ENCODE measurements around the gene MYO5B.

The MYO5B gene

DNA sequence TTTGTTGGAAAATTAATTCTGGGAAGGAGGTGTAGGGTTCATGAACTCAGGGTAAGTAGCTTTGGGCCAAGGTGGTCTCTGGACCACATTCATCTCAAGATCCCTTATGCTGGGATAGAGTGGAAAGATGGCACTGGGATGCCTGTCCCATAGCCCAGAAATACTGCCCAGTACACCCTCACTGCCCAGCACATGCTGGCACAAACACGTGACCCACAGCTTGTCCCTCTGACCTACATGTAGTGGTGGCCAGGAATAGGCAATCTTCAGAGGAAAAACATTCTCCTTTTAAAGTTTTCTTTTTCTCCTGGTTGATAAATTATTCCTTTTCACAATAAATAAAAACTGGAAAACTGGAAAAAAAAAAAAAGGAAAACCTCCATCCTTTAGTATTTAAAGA lies 246.0 kb downstream of the MYO5B start:
- TF ChIP-seq, protein P1, sequence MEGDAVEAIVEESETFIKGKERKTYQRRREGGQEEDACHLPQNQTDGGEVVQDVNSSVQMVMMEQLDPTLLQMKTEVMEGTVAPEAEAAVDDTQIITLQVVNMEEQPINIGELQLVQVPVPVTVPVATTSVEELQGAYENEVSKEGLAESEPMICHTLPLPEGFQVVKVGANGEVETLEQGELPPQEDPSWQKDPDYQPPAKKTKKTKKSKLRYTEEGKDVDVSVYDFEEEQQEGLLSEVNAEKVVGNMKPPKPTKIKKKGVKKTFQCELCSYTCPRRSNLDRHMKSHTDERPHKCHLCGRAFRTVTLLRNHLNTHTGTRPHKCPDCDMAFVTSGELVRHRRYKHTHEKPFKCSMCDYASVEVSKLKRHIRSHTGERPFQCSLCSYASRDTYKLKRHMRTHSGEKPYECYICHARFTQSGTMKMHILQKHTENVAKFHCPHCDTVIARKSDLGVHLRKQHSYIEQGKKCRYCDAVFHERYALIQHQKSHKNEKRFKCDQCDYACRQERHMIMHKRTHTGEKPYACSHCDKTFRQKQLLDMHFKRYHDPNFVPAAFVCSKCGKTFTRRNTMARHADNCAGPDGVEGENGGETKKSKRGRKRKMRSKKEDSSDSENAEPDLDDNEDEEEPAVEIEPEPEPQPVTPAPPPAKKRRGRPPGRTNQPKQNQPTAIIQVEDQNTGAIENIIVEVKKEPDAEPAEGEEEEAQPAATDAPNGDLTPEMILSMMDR (IDR thresholded peaks at IDR 0.05; ENCODE audit: low read depth, low read length, missing control alignments), result no peak
- in situ Hi-C loops (cut with HindIII; ENCODE audit: low pct_ligation_motif_present, low sequenced_read_pairs), result no loop called here
- Histone ChIP-seq H3K4me3 (ENCODE audit: low read depth, low read length) (no peak overlapping the region), H3K27me3 (replicated peaks) (peaks cover 2% of the 10 kb centered on the region), H3K36me3 (replicated peaks) (no peaks in the 10 kb centered on the region), H3K27ac (no peak overlapping the region)
- DNase-seq, result no peak

DNA sequence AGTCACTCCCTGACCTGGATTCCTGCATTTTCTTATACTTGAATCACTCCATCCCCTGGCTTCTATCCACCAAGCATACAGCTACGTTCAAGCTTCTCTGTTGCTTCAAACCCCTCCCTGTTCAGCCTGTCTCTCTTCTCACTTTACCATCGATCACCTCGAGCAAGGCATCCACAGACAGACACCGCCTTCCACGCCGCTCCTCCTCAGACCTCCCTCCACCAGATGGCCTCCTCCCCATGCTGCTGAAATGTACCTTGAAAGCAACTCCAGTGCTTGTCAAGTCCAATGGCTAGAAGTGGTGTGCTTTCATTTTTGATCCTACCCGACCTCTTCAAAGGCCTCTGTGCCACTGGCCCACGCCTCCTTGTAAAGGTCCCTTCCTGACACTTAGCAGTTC lies 250.3 kb downstream of the MYO5B start:
- in situ Hi-C loops (cut with HindIII; ENCODE audit: low pct_ligation_motif_present, low sequenced_read_pairs), result no loop called here

DNA sequence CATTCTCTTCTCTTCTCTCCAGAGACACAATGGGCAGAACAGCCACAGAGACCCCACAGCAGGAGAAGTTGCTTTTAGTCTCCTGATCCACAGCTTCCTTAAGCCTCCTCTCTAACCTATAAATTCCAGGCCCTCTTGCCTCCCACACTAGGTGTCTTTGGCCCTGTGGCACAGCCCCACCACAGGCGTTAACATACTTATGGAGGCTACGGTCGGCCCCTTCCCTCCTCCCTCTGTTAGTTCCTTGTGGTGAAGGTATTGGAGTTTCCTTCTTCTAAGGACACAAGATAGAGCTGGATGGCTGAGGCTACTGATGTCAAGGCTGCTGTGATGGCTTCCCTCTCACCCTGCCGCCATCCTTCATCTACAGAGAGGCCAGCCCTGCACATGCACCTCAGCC lies 258.1 kb downstream of the MYO5B start:
- Histone ChIP-seq H3K27ac (no peak overlapping the region), H3K4me3 (ENCODE audit: low read depth, low read length) (no peak overlapping the region)

More for the DNA sequence above, 250.3 kb downstream of the MYO5B start:
- Histone ChIP-seq H3K27ac (no peak overlapping the region), H3K4me3 (ENCODE audit: low read depth, low read length) (no peak overlapping the region), H3K36me3 (replicated peaks) (no peaks in the 10 kb centered on the region), H3K27me3 (replicated peaks) (no peaks in the 10 kb centered on the region)
- TF ChIP-seq, protein P1 (IDR thresholded peaks at IDR 0.05; ENCODE audit: low read depth, low read length, missing control alignments), result peak; percentile 10
- no peak for DNase-seq

DNA sequence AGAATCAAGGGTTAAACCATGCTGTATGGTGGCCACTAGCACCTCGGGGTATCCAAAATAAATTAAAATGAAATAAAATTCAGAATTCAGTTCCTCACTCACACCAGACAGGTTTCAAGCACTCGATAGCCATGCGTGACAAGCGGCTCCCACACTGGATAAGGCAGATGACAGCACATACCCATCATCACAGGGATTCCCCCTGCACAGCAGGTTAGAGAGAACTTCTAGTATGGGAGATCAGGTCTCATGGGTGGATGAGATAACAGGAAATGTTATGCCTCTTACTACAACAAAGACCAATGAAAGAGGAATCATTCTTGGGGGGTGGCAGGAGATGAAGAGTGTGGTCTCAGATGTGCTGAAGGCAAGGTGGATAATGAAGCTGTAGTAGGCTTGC lies 259.7 kb downstream of the MYO5B start:
- no peaks in the 10 kb centered on the region for H3K36me3 ChIP-seq (replicated peaks)
- H3K27me3 ChIP-seq (replicated peaks), result no peaks in the 10 kb centered on the region
- in situ Hi-C loops (cut with HindIII; ENCODE audit: low pct_ligation_motif_present, low sequenced_read_pairs), result no loop called here
- TF ChIP-seq, protein P1 (IDR thresholded peaks at IDR 0.05; ENCODE audit: low read depth, low read length, missing control alignments), result no peak
- DNase-seq, result no peak
- H3K27ac ChIP-seq, result no peak overlapping the region
- no peak overlapping the region for H3K4me3 ChIP-seq (ENCODE audit: low read depth, low read length)

More for the DNA sequence above, 258.1 kb downstream of the MYO5B start:
- TF ChIP-seq, protein P1 (IDR thresholded peaks at IDR 0.05; ENCODE audit: low read depth, low read length, missing control alignments), result no peak
- Histone ChIP-seq H3K36me3 (replicated peaks) (no peaks in the 10 kb centered on the region), H3K27me3 (replicated peaks) (no peaks in the 10 kb centered on the region)
- in situ Hi-C loops (cut with HindIII; ENCODE audit: low pct_ligation_motif_present, low sequenced_read_pairs), result no loop called here
- no peak for DNase-seq

DNA sequence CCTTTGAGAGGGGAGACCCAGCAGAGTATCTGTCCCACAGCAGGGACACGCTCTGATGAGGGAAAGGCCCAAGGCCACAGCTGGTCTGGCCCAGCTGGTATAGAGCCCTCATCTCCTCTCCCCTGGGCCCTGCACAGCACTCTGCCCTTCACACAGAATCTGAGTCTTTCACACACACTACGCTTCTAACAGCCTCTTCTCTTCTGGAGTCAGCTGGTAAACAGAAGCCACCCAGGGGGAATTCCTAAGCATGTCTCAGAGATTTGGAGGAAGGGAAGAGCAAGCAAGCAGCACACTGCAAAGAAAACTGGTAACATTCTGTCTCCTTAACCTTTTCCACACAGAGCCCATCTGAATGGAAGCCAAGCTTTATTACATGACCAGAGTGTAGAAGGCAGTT lies 260.5 kb downstream of the MYO5B start:
- H3K27me3 ChIP-seq (replicated peaks), result no peaks in the 10 kb centered on the region
- H3K36me3 ChIP-seq (replicated peaks), result no peaks in the 10 kb centered on the region
- in situ Hi-C loops (cut with HindIII; ENCODE audit: low pct_ligation_motif_present, low sequenced_read_pairs), result no loop called here
- DNase-seq, result no peak
- H3K4me3 ChIP-seq (ENCODE audit: low read depth, low read length), result no peak overlapping the region
- TF ChIP-seq, protein P1 (IDR thresholded peaks at IDR 0.05; ENCODE audit: low read depth, low read length, missing control alignments), result no peak
- no peak overlapping the region for H3K27ac ChIP-seq

DNA sequence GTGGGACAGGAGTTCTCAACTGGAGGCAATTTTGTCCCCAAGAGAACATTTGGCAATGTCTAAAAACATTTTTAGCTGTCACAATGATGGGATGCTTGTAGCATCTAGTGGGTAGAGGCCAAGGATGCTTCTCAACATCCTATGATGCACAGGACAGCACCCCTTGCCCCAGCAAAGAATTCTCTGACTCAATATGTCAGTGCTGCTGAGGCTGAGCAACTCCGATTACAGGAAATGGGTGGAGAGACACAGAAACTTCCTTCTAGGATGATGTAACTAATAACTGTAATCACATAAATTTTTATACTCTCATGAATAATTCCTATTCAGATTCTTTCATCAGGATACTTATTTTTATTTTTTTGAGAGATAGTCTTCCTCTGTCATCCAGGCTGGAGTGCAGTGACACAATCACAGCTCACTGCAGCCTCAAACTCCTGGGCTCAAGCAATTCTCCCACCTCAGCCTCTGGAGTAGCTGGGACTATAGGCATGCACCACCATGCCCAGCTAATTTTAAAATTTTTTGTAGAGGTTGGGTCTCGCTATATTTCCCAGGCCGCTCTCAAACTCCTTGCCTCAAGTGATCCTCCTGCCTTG lies 261.3 kb downstream of the MYO5B start:
- H3K27me3 ChIP-seq (replicated peaks), result no peaks in the 10 kb centered on the region
- TF ChIP-seq, protein P1 (IDR thresholded peaks at IDR 0.05; ENCODE audit: low read depth, low read length, missing control alignments), result no peak
- in situ Hi-C loops (cut with HindIII; ENCODE audit: low pct_ligation_motif_present, low sequenced_read_pairs), result no loop called here
- H3K4me3 ChIP-seq (ENCODE audit: low read depth, low read length), result no peak overlapping the region
- H3K36me3 ChIP-seq (replicated peaks), result no peaks in the 10 kb centered on the region
- DNase-seq, result peak; percentile 61
- peak overlapping the region; percentile 23 for H3K27ac ChIP-seq
